Lung (tissue), 12 donors: Measurements from ENCODE around the gene DLG2. TPM values are rescaled to one million over a fixed set of nuclear protein-coding genes. Genes with fewer than 3 reads are reported as not detected.

Source experiments
- ATAC-seq: fragments of 200-7000 bp; cut with Tn5 transposase; one replicate; pipeline ENCODE4 v1.9.1; 2020; ENCODE audit warnings: moderate number of reproducible peaks; ENCODE audit not compliant: insufficient read depth, low FRiP score
- DNase-seq, 3 donors: peaks; one replicate each; pipeline ENCODE4 v3.0.0-alpha.2; 2013 to 2017
- H3K27ac ChIP-seq, 2 donors: one replicate each; pipeline ENCODE4 v1.5.1; 2013; ENCODE audit warnings: mild to moderate bottlenecking in 2 of 2, moderate library complexity in 2 of 2, control low read depth in 1 of 2, inconsistent platforms in 1 of 2, low read depth in 1 of 2, low read length in 1 of 2
- H3K27me3 ChIP-seq, 3 donors: one replicate each; pipeline ENCODE4 v1.5.1; 2013; ENCODE audit warnings: low read length in 2 of 3; ENCODE audit not compliant: control insufficient read depth in 3 of 3, insufficient read depth in 3 of 3
- H3K36me3 ChIP-seq, 4 donors: one replicate each; pipeline ENCODE4 v1.5.1; 2013; ENCODE audit warnings: low read length in 4 of 4, mild to moderate bottlenecking in 1 of 4, moderate library complexity in 1 of 4; ENCODE audit not compliant: control insufficient read depth in 4 of 4, insufficient read depth in 4 of 4
- H3K4me1 ChIP-seq, 5 donors: one replicate each; pipeline ENCODE4 v1.5.1; 2013; ENCODE audit warnings: low read length in 5 of 5, mild to moderate bottlenecking in 2 of 5, moderate library complexity in 1 of 5; ENCODE audit not compliant: control insufficient read depth in 5 of 5, insufficient read depth in 5 of 5
- H3K4me3 ChIP-seq: one replicate; pipeline ENCODE4 v1.5.1; 2013; ENCODE audit warnings: mild to moderate bottlenecking, control low read depth, moderate library complexity
- H3K9ac ChIP-seq, 2 donors: one replicate each; pipeline ENCODE4 v1.5.1; 2013; ENCODE audit warnings: low read length in 2 of 2, control low read depth in 1 of 2; ENCODE audit not compliant: insufficient read depth in 1 of 2
- H3K9me3 ChIP-seq, 4 donors: one replicate each; pipeline ENCODE4 v1.5.1; 2013; ENCODE audit warnings: low read length in 3 of 4, mild to moderate bottlenecking in 1 of 4, moderate library complexity in 1 of 4; ENCODE audit not compliant: control insufficient read depth in 4 of 4, insufficient read depth in 3 of 4
- WGBS, 2 donors: extraction: QIAGEN DNeasy Blood & Tissue Kit; methylation state at CpG; one replicate each; pipeline ENCODE4 v1.1.7; 2013; 5-methylcytosine and 5-hydroxymethylcytosine counted together
- polyA plus RNA-seq, 2 donors: library from polyadenylated mRNA; stranded (reverse); fragments of 200-250 nt; gene quantifications; one replicate each; pipeline ENCODE4 v1.2.1, GENCODE V29; 2013
- total RNA-seq, 2 donors: library from RNA; depleted of rRNA in 1 of 2; stranded (reverse); fragments of >200 nt in 1 of 2; gene quantifications; one replicate each; pipeline ENCODE4 v1.2.1, GENCODE V29; 2014 to 2021
- TF ChIP-seq, protein P1 (sequence below): IDR thresholded peaks from 2 replicates; pipeline ENCODE4 v1.5.1; 2012; ENCODE audit warnings: mild to moderate bottlenecking; ENCODE audit errors: control extremely low read depth, extremely low read depth
- donor health status: control.
- donor health status: control.
- donor health status: Bipolar disorder and iron deficiency.
- donor health status: healthy.
- donor health status: DM: yes; HTN: yes; CAD: no.

DLG2 gene
- total and polyA plus RNA-seq, 4 donors = 0.32 to 24.1 (median 5.4) TPM

DNA sequence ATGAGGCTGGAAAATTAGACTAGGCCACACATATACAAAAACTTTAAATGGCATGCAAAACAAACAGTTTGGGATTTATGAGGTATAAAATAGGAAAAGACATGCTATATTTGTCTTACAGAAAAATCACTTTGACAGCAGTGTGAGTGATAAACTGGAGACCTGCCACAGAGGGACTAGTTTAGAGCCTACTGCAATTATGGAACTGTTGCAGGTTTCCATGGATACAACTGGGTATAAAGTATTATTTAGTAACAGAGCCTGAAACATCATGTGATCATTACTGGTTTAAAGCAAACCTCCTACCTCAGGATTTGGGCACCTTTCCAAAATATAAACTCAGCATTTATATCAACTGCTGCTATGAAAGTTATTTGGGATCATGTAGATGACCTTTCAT lies 1032.5 kb downstream of the DLG2 start:
- Histone ChIP-seq H3K27me3 (peaks cover 0 to 2% (median 0%) of the 10 kb centered on the region in 3 donors), H3K9ac (no peak overlapping the region), H3K4me1 (no peaks in the 10 kb centered on the region), H3K9me3 (no peaks in the 10 kb centered on the region), H3K36me3 (no peaks in the 10 kb centered on the region), H3K27ac (no peak overlapping the region), H3K4me3 (no peak overlapping the region)
- TF ChIP-seq, protein P1, sequence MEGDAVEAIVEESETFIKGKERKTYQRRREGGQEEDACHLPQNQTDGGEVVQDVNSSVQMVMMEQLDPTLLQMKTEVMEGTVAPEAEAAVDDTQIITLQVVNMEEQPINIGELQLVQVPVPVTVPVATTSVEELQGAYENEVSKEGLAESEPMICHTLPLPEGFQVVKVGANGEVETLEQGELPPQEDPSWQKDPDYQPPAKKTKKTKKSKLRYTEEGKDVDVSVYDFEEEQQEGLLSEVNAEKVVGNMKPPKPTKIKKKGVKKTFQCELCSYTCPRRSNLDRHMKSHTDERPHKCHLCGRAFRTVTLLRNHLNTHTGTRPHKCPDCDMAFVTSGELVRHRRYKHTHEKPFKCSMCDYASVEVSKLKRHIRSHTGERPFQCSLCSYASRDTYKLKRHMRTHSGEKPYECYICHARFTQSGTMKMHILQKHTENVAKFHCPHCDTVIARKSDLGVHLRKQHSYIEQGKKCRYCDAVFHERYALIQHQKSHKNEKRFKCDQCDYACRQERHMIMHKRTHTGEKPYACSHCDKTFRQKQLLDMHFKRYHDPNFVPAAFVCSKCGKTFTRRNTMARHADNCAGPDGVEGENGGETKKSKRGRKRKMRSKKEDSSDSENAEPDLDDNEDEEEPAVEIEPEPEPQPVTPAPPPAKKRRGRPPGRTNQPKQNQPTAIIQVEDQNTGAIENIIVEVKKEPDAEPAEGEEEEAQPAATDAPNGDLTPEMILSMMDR = no peak
- peak in 1 of 3 donors; percentile 2 for DNase-seq
- ATAC-seq = no peak

DNA sequence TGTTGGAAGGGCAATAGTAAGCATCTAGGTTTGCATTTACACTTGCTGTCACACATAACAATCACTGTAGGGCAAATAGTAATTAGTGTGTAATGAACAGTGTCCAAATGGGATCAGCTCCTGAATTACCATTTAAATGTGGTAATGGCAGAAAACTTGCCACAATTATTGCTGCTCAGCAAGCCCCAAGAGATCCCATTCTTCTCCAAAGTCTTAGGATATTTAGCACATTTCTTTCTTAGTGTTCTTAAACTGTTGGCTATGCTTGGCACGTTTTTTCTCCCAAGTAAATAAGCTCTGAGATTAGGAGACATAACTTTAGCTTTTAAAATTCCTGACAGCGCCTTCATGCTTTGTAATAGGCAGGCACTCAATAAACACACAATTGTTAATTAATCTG lies 1037.0 kb downstream of the DLG2 start:
- peaks cover 0 to 6% (median 0%) of the 10 kb centered on the region in 5 donors for H3K4me1 ChIP-seq
- no peak for DNase-seq
- TF ChIP-seq, protein P1 = no peak
- no peak overlapping the region for H3K27ac ChIP-seq
- no peak for ATAC-seq
- H3K9me3 ChIP-seq = no peaks in the 10 kb centered on the region
- 57 to 69% methylated on average over 2 of the region's 2 CpGs for WGBS, 2 donors
- H3K9ac ChIP-seq = no peak overlapping the region
- H3K27me3 ChIP-seq = no peaks in the 10 kb centered on the region
- no peaks in the 10 kb centered on the region for H3K36me3 ChIP-seq
- H3K4me3 ChIP-seq = no peak overlapping the region

DNA sequence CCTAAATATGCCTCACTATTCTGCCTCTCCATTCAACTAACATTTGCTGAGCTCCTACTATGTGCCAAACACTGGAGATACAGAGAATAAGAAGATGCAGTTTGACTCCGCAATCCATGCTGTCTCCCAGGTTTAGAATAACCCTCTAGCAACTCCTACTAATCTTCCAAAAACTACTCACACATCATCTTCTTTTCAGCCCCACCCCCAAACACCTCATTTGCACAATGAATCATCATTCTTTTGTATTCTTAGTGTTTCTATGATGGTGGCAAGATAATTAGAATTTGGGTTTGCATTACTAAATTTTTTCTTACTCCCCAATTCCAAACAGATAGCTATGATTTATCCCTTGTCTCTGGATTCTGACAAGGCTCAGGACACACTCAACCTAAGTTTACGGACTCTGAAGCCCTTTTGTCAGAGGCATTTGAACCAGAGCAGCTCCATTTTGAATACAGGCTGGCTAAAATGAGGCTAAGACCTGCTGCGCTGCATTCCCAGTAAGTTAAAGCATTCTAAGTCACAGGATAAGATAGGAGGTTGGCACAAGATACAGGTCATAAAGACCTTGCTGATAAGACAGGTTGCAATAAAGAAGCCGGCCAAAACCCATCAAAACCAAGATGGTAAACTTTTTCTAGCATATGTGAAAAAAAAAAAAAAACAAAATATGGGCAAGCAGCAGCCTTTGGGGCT lies 1038.9 kb downstream of the DLG2 start:
- no peaks in the 10 kb centered on the region for H3K36me3 ChIP-seq
- TF ChIP-seq, protein P1 = no peak
- no peak overlapping the region for H3K4me3 ChIP-seq
- no peak overlapping the region for H3K9ac ChIP-seq
- peaks cover 0 to 6% (median 0%) of the 10 kb centered on the region in 5 donors for H3K4me1 ChIP-seq
- WGBS, 2 donors = 86 to 91% methylated on average over 4 of the region's 4 CpGs
- DNase-seq = no peak
- no peak for ATAC-seq
- H3K27me3 ChIP-seq = no peaks in the 10 kb centered on the region
- H3K27ac ChIP-seq = no peak overlapping the region
- no peaks in the 10 kb centered on the region for H3K9me3 ChIP-seq

DNA sequence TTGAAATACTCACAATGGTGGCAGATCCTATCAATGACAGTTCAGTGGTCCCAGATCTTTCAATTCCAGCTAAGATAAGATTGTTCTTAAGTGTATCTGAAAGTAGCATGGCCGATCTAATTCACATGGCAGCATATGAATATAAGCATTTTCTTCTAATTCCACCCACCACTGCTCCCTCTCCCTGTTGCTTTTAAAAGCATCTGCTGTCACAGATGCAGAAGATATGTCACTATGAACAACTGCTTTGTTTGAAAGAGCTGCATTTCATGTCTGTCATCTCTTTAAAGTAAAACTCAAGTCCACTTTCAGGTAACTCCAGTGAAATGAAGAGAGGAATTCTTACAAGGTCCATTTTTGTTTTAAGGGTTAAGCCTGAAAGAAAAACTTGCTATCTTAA lies 1044.0 kb downstream of the DLG2 start:
- no peaks in the 10 kb centered on the region for H3K4me1 ChIP-seq
- H3K9ac ChIP-seq = no peak overlapping the region
- TF ChIP-seq, protein P1 = no peak
- no peak for ATAC-seq
- no peak for DNase-seq
- no peak overlapping the region for H3K27ac ChIP-seq
- no peak overlapping the region for H3K4me3 ChIP-seq
- H3K9me3 ChIP-seq = no peaks in the 10 kb centered on the region
- 84 to 86% methylated on average over 1 of the region's 1 CpG for WGBS, 2 donors
- no peaks in the 10 kb centered on the region for H3K27me3 ChIP-seq
- no peaks in the 10 kb centered on the region for H3K36me3 ChIP-seq
